Liver (tissue), 3 donors: ENCODE data around the gene COL26A1.

Experiments
- FOXA1 ChIP-seq: IDR thresholded peaks from 2 replicates; pipeline ENCODE4 v1.6.1; 2016; ENCODE audit warnings: antibody characterized with exemption
- RAD21 ChIP-seq, 2 donors: IDR thresholded peaks; 2 replicates each; pipeline ENCODE4 v1.6.1; 2016; ENCODE audit warnings: antibody characterized with exemption in 2 of 2, mild to moderate bottlenecking in 2 of 2
- SP1 ChIP-seq: IDR thresholded peaks from 2 replicates; pipeline ENCODE4 v1.6.1; 2018; ENCODE audit warnings: antibody characterized with exemption, mild to moderate bottlenecking
- TF ChIP-seq, protein P1 (sequence below): IDR thresholded peaks from 2 replicates; pipeline ENCODE4 v1.6.1; 2016; ENCODE audit warnings: antibody characterized with exemption, mild to moderate bottlenecking
- TF ChIP-seq, protein P2 (sequence below): fragments of 150-350 bp; IDR thresholded peaks from 2 replicates; pipeline ENCODE4 v1.5.1; 2017; ENCODE audit warnings: improper control_type of control experiment, low read depth, low read length; ENCODE audit not compliant: missing input control
- TF ChIP-seq, protein P3 (sequence below): IDR thresholded peaks from 2 replicates; pipeline ENCODE4 v1.6.1; 2016; ENCODE audit warnings: antibody characterized with exemption
- donor health status: healthy.
- donor health status: healthy.

DNA sequence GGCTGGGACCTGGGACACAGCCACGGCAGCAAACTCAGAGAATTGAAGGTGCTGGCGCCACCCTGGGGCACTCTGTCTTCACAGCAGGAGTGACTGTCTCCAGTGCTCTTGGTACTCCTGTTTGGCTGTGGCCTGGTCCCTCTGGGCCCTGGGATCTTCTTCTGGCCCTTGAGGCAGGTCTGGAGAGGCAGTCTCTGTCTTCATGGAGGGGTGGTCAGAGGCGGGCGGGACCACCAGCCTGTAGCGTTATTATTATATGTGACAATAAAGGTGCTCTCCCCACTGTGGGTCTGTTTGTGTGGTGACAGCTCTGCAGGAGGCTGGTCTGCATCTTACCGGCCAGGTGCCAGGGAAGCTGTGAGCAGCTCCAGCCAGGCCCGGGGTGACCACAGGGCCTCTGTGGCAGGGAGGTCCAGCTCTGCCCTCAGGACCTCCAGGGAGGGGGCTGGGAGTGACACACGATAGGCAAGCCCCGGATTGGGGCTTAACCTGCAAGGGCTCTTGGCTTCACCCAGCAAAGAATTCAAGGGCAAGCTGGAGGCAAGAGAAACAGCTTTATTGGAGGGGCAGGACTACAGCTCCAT lies 196.2 kb downstream of the COL26A1 start:
- TF ChIP-seq, protein P1, sequence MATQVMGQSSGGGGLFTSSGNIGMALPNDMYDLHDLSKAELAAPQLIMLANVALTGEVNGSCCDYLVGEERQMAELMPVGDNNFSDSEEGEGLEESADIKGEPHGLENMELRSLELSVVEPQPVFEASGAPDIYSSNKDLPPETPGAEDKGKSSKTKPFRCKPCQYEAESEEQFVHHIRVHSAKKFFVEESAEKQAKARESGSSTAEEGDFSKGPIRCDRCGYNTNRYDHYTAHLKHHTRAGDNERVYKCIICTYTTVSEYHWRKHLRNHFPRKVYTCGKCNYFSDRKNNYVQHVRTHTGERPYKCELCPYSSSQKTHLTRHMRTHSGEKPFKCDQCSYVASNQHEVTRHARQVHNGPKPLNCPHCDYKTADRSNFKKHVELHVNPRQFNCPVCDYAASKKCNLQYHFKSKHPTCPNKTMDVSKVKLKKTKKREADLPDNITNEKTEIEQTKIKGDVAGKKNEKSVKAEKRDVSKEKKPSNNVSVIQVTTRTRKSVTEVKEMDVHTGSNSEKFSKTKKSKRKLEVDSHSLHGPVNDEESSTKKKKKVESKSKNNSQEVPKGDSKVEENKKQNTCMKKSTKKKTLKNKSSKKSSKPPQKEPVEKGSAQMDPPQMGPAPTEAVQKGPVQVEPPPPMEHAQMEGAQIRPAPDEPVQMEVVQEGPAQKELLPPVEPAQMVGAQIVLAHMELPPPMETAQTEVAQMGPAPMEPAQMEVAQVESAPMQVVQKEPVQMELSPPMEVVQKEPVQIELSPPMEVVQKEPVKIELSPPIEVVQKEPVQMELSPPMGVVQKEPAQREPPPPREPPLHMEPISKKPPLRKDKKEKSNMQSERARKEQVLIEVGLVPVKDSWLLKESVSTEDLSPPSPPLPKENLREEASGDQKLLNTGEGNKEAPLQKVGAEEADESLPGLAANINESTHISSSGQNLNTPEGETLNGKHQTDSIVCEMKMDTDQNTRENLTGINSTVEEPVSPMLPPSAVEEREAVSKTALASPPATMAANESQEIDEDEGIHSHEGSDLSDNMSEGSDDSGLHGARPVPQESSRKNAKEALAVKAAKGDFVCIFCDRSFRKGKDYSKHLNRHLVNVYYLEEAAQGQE = no peak
- TF ChIP-seq, protein P2, sequence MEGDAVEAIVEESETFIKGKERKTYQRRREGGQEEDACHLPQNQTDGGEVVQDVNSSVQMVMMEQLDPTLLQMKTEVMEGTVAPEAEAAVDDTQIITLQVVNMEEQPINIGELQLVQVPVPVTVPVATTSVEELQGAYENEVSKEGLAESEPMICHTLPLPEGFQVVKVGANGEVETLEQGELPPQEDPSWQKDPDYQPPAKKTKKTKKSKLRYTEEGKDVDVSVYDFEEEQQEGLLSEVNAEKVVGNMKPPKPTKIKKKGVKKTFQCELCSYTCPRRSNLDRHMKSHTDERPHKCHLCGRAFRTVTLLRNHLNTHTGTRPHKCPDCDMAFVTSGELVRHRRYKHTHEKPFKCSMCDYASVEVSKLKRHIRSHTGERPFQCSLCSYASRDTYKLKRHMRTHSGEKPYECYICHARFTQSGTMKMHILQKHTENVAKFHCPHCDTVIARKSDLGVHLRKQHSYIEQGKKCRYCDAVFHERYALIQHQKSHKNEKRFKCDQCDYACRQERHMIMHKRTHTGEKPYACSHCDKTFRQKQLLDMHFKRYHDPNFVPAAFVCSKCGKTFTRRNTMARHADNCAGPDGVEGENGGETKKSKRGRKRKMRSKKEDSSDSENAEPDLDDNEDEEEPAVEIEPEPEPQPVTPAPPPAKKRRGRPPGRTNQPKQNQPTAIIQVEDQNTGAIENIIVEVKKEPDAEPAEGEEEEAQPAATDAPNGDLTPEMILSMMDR = no peak
- TF ChIP-seq SP1 (no peak), FOXA1 (no peak), RAD21 (IDR thresholded peaks at IDR 0.05) (no peak)
- TF ChIP-seq, protein P3, sequence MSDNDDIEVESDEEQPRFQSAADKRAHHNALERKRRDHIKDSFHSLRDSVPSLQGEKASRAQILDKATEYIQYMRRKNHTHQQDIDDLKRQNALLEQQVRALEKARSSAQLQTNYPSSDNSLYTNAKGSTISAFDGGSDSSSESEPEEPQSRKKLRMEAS = no peak
